Skeletal muscle satellite cell (primary cell): ENCODE measurements around the gene FBXL13.
"Not testable (repeated sequence)": the region's sequence is repeated elsewhere in the genome, so short reads cannot be mapped to it uniquely, and the experiment has no call there.

ENCODE experiments used
- H3K27me3 ChIP-seq: 2 replicates; pipeline ENCODE4 v1.7.0; 2013; ENCODE audit warnings: low read length; ENCODE audit not compliant: control insufficient read depth, insufficient read depth
- H3K36me3 ChIP-seq: 2 replicates; pipeline ENCODE4 v1.7.0; 2013; ENCODE audit warnings: mild to moderate bottlenecking, control low read depth, low read length; ENCODE audit not compliant: insufficient read depth
- H3K4me1 ChIP-seq: 2 replicates; pipeline ENCODE4 v1.7.0; 2013; ENCODE audit warnings: low read length; ENCODE audit not compliant: control insufficient read depth, insufficient read depth
- H3K4me2 ChIP-seq: 2 replicates; pipeline ENCODE4 v1.7.0; 2013; ENCODE audit warnings: mild to moderate bottlenecking, low read length
- H3K4me3 ChIP-seq: 2 replicates; pipeline ENCODE4 v1.7.0; 2013; ENCODE audit warnings: low read length
- H3K9ac ChIP-seq: 2 replicates; pipeline ENCODE4 v1.7.0; 2013; ENCODE audit warnings: mild to moderate bottlenecking, low read depth, low read length, moderate library complexity
- H3K9me3 ChIP-seq: replicated peaks from 2 replicates; pipeline ENCODE4 v1.7.0; 2013; ENCODE audit warnings: mild to moderate bottlenecking, control low read depth, low read length

Gene FBXL13

DNA sequence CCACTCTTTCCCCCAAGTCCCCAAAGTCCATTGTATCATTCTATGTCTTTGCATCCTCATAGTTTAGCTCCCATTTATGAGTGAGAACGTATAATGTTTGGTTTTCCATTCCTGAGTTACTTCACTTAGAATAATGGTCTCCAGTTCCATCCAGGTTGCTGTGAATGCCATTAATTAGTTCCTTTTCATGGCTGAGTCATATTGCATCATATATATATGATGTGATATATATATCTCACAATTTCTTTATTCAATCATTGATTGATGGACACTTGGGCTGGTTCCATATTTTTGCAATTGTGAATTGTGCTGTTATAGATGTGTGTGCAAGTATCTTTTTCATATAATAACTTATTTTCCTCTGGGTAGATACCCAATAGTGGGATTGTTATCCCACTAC is 18.6 kb downstream of the FBXL13 start:
- not testable (repeated sequence) for H3K4me1 ChIP-seq, H3K4me2 ChIP-seq, H3K9ac ChIP-seq, H3K36me3 ChIP-seq, H3K9me3 ChIP-seq, H3K27me3 ChIP-seq, H3K4me3 ChIP-seq

DNA sequence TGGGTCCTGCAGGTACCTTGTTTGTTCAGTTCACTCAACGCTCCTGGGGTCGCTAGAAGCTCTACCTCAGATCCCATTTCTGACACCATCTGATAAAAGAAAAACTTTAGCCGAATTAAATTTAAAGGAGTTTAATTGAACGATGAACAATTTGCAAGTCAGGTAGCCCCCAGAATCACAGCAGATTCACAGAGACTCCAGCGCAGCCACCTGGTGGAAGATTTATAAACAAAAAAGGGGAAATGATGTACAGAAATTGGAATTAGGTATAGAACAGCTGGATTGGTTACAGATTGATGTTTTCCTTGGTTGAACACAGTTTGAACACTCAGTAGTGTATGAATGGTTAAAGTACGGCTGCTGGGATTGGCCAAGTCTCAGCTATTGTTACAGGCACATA is 23.1 kb downstream of the FBXL13 start:
- Histone ChIP-seq H3K36me3 (no peaks in the 10 kb centered on the region), H3K9me3 (peaks cover 4% of the 10 kb centered on the region), H3K4me3 (no peak overlapping the region), H3K9ac (no peak overlapping the region), H3K27me3 (no peaks in the 10 kb centered on the region), H3K4me2 (no peak overlapping the region), H3K4me1 (no peaks in the 10 kb centered on the region)

DNA sequence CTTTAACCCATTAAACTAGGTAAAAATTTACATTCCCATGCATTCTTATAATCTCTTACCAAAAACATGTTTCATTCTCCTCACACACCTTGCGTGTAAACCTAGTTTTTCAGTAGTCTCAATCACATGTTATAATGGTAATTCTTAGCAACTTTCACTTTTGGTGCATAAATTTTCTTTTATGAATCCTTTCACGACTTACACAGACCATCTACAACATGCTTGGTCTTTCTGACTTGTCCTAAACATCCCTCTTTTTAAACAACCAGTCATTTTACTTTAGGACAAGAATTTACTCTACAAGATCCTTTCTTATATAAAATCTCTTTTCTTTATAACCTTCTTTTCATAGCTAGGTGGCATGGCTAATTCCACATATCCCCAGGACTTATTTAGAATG is 25.8 kb downstream of the FBXL13 start:
- H3K4me3 ChIP-seq = no peak overlapping the region

DNA sequence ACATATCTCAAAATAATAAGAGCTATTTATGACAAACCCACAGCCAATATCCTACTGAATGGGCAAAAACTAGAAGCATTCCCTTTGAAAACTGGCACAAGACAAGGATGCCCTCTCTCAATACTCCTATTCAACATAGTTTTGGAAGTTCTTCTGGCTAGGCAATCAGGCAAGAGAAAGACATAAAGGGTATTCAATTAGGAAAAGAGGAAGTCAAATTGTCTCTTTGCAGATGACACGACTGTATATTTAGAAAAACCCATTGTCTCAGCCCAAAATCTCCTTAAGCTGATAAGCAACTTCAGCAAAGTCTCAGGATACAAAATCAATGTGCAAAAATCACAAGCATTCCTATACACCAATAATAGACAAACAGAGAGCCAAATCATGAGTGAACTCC is 32.8 kb downstream of the FBXL13 start:
- not testable (repeated sequence) for H3K36me3 ChIP-seq, H3K9ac ChIP-seq, H3K4me1 ChIP-seq, H3K4me2 ChIP-seq, H3K4me3 ChIP-seq, H3K27me3 ChIP-seq, H3K9me3 ChIP-seq

More for the DNA sequence above, 25.8 kb downstream of the FBXL13 start:
- Histone ChIP-seq H3K9me3 (peaks cover 4% of the 10 kb centered on the region), H3K4me2 (no peak overlapping the region), H3K9ac (no peak overlapping the region), H3K36me3 (no peaks in the 10 kb centered on the region), H3K27me3 (no peaks in the 10 kb centered on the region), H3K4me1 (no peaks in the 10 kb centered on the region)

DNA sequence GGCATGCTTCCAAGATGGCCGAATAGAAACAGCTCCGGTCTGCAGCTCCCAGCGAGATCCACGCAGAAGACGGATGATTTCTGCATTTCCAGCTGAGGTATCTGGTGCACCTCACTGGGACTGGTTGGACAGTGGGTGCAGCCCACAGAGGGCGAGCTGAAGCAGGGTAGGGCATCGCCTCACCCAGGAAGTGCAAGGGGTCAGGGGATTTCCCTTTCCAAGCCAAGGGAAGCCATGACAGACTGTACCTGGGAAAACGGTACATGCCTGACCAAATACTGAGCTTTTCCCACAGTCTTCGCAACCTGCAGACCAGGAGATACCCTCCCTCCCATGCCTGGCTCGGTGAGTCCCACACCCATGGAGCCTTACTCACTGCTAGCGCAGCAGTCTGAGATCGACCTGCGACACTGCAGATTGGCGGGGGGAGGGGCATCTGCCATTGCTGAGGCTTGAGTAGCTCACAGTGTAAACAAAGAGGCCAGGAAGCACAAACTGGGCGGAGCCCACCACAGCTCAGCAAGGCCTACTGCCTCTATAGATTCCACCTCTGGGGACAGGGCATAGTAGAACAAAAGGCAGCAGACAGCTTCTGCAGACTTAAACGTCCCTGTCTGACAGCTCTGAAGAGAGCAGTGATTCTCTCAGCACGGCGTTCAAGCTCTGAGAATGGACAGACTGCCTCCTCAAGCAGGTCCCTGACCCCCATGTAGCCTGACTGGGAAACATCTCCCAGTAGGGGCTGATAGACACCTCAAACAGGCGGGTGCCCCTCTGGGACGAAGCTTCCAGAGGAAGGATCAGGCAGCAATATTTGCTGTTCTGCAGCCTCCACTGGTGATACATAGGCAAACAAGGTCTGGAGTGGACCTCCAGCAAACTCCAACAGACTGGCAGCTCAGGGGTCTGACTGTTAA is 36.5 kb downstream of the FBXL13 start:
- not testable (repeated sequence) for H3K4me2 ChIP-seq, H3K9ac ChIP-seq, H3K9me3 ChIP-seq, H3K36me3 ChIP-seq, H3K4me3 ChIP-seq, H3K4me1 ChIP-seq, H3K27me3 ChIP-seq

DNA sequence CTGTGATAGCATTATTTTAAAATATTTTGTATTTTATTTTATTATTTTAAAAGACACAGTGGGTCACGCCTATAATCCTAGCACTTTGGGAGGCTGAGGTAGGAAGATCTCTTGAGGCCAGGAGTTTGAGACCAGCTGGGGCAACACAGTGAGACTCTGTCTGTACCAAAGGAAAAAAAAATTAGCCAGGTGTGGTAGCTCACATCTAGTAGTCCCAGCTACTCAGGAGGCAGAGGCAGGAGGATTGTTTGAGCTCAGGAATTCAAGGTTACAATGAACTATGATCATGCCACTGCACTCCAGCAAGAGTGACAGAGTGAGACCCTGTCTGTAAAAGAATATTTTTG is 37.1 kb downstream of the FBXL13 start:
- Histone ChIP-seq H3K4me3 (no peak overlapping the region), H3K36me3 (no peaks in the 10 kb centered on the region), H3K4me2 (no peak overlapping the region), H3K27me3 (no peaks in the 10 kb centered on the region), H3K9me3 (no peaks in the 10 kb centered on the region), H3K9ac (no peak overlapping the region), H3K4me1 (no peaks in the 10 kb centered on the region)

DNA sequence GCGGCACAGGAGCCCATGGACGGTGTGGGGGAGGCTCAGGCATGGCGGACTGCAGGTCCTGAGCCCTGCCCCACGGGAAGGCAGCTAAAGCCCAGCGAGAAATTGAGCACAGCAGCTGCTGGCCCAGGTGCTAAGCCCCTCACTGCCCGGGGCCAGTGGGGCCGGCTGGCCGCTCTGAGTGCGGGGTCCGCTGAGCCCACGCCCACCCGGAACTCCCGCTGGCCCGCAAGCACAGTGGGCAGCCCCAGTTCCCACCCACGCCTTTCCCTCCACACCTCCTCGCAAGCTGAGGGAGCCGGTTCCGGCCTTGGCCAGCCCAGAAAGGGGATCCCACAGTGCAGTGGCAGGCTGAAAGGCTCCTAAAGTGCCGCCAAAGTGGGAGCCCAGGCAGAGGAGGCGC is 40.3 kb downstream of the FBXL13 start:
- H3K27me3 ChIP-seq, H3K4me3 ChIP-seq, H3K9me3 ChIP-seq, H3K36me3 ChIP-seq, H3K4me2 ChIP-seq, H3K4me1 ChIP-seq, H3K9ac ChIP-seq: not testable (repeated sequence)

DNA sequence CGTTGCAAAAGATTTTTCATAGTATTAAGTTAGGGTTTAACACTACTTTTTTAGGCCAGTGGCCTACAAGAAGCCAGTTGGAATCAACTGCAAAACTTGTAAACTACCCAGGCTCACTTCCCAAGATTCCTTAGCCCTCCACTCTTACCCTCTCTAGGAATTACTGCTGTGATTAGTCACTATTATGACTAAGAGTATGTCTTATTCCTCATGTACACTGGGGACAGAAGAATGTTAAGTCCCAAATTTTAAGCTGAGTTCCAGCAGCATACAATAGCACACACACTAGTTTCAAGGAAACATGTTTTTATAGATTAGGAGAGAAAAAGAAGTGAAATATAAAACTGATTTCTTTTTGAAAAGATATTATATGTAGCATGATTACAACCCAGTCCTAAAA is 42.8 kb downstream of the FBXL13 start:
- Histone ChIP-seq H3K9ac (no peak overlapping the region), H3K9me3 (no peaks in the 10 kb centered on the region), H3K36me3 (no peaks in the 10 kb centered on the region), H3K4me2 (no peak overlapping the region), H3K4me3 (no peak overlapping the region), H3K27me3 (no peaks in the 10 kb centered on the region), H3K4me1 (no peaks in the 10 kb centered on the region)

DNA sequence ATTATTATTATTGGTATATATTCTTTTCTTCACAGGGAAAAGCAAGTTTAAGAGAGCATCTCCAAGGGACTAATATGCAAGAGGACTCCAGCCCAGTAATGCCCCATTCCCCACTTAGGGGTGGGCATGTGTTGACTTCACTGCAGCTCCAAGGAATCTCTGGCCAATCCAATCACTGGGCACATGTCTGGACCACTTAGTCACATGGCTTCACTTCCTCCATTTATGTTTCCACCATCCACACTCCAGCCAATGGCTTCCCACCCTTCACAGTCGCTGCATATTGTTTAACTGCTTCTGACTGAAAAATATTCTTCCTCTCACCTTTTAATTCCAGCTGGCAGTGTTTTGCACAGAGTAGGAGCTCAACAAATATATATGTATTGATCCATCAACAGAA is 43.6 kb downstream of the FBXL13 start:
- no peak overlapping the region for H3K9ac ChIP-seq
- H3K9me3 ChIP-seq = no peaks in the 10 kb centered on the region
- no peaks in the 10 kb centered on the region for H3K27me3 ChIP-seq
- no peak overlapping the region for H3K4me3 ChIP-seq
- H3K4me1 ChIP-seq = no peaks in the 10 kb centered on the region
- H3K36me3 ChIP-seq = no peaks in the 10 kb centered on the region
- no peak overlapping the region for H3K4me2 ChIP-seq

DNA sequence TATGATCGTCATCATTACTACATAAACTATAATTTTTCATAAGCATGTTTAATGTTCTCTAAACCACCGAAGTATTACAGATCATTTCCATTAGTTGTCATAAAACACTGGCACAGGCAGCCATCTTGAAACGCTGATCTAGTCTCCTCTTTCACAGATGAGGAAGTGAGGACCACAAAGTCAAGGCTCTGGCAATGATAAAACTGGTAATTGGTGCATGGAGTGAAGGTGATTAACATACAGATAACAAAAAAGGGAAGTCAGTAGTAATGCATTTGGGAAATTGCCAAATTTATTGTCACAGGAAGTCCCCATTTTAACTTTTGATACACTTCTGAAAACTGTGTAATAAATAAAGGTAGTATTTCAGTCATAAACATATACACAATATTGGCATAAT is 49.3 kb downstream of the FBXL13 start:
- Histone ChIP-seq H3K36me3 (no peaks in the 10 kb centered on the region), H3K4me2 (no peak overlapping the region), H3K27me3 (no peaks in the 10 kb centered on the region), H3K9ac (no peak overlapping the region), H3K4me3 (no peak overlapping the region), H3K9me3 (no peaks in the 10 kb centered on the region), H3K4me1 (no peaks in the 10 kb centered on the region)

DNA sequence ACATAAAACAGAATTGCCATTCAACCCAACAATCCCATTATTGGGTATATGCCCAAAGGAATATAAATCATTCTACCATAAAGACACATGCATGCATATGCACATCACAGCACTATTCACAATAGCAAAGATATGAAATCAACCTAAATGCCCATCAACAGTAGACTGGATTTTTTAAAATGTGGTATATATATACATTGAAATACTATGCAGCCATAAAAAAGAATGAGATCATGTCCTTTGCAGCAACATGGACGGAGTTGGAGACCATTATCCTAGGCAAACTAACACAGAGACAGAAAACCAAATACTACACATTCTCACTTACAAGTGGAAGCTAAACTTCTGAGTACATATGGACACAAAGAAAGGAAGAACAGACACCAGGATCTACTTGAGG is 51.0 kb downstream of the FBXL13 start:
- not testable (repeated sequence) for H3K27me3 ChIP-seq, H3K4me2 ChIP-seq, H3K4me3 ChIP-seq, H3K4me1 ChIP-seq, H3K36me3 ChIP-seq, H3K9ac ChIP-seq, H3K9me3 ChIP-seq

DNA sequence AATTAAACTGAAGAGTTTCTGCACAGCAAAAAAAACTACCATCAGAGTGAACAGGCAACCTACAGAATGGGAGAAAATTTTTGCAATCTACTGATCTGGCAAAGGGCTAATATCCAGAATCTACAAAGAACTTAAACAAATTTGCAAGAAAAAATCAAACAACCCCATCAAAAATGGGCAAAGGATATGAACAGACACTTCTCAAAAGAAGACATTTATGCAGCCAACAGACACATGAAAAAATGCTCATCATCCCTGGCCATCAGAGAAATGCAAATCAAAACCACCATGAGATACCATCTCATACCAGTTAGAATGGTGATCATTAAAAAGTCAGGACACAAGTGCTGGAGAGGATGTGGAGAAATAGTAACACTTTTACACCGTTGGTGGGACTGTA is 53.1 kb downstream of the FBXL13 start:
- not testable (repeated sequence) for H3K9me3 ChIP-seq, H3K36me3 ChIP-seq, H3K9ac ChIP-seq, H3K4me2 ChIP-seq, H3K27me3 ChIP-seq, H3K4me1 ChIP-seq, H3K4me3 ChIP-seq
